ENCODE measurements around the gene PPP1R1C.

DNA sequence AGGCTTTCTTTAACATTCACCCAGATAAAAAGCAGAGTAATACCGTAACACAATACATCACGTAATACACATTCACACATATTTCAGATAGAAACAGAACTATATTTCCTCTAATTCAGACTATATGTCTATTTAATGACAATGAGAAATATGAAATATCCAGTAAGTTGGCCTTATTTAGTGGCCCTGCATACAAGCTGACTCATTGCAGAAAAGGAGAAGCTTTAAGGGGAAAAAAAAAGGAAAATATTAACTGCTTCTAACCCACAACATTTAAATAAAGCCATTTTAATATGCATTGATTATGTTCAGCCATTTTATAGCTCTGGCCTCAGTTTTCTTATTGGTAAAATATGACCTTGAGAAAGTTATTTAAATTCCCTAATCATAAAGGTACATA, 94.8 kb downstream of the PPP1R1C start:
- no peak for TF ChIP-seq ZNF331 (CRISPR knock-in tag; IDR thresholded peaks at IDR 0.05; ENCODE audit: low read depth)
- no peak for TF ChIP-seq POLR2AphosphoS5 (IDR thresholded peaks at IDR 0.05; ENCODE audit: low read depth)
- TF ChIP-seq, protein P1, sequence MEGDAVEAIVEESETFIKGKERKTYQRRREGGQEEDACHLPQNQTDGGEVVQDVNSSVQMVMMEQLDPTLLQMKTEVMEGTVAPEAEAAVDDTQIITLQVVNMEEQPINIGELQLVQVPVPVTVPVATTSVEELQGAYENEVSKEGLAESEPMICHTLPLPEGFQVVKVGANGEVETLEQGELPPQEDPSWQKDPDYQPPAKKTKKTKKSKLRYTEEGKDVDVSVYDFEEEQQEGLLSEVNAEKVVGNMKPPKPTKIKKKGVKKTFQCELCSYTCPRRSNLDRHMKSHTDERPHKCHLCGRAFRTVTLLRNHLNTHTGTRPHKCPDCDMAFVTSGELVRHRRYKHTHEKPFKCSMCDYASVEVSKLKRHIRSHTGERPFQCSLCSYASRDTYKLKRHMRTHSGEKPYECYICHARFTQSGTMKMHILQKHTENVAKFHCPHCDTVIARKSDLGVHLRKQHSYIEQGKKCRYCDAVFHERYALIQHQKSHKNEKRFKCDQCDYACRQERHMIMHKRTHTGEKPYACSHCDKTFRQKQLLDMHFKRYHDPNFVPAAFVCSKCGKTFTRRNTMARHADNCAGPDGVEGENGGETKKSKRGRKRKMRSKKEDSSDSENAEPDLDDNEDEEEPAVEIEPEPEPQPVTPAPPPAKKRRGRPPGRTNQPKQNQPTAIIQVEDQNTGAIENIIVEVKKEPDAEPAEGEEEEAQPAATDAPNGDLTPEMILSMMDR (conservative IDR thresholded peaks at IDR 0.05; ENCODE audit: low read depth in 2 of 2): no peak
- TF ChIP-seq EZH2 (IDR thresholded peaks at IDR 0.05; ENCODE audit: low read depth, unreplicated experiment): no peak
- no peak for TF ChIP-seq NANOG (IDR thresholded peaks at IDR 0.05; ENCODE audit: borderline replicate concordance)
- no peak for TF ChIP-seq REST (IDR thresholded peaks at IDR 0.05; ENCODE audit: unreplicated experiment)
- TF ChIP-seq EZH2phosphoT487 (IDR thresholded peaks at IDR 0.05; ENCODE audit: unreplicated experiment): no peak
- TF ChIP-seq ETS1 (IDR thresholded peaks at IDR 0.05): no peak
- TF ChIP-seq STAT1 (IDR thresholded peaks at IDR 0.05; ENCODE audit: unreplicated experiment): no peak
- TF ChIP-seq JUNB (IDR thresholded peaks at IDR 0.05; ENCODE audit: unreplicated experiment): no peak
- no peak for TF ChIP-seq ZNF114 (CRISPR knock-in tag; IDR thresholded peaks at IDR 0.05)

Data from GM23338 (cell line).